Cardiac fibroblast (primary cell): ENCODE results near the gene CRIP1.

Experiments
- DNase-seq, 2 donors: peaks; one replicate each; pipeline versions ENCODE4 v3.0.0 to v3.0.0-alpha.2; 2010; ENCODE audit warnings: low read depth in 2 of 2
- H3K4me3 ChIP-seq, 2 donors: replicated peaks in 1 of 2; 1 replicate in 1 of 2; 2 replicates in 1 of 2; pipeline ENCODE4 v1.5.1; 2011; ENCODE audit warnings: low read depth in 2 of 2, low read length in 2 of 2, mild to moderate bottlenecking in 2 of 2, moderate library complexity in 1 of 2
- CTCF ChIP-seq: IDR thresholded peaks from one replicate; pipeline ENCODE4 v1.5.1; 2011; ENCODE audit warnings: low read depth, mild to moderate bottlenecking, low read length, inconsistent platforms

CRIP1 gene

GRCh38 chr14:105503935-105504692 lies 17.4 kb downstream of the CRIP1 start:
- no peak for DNase-seq
- no peak for TF ChIP-seq CTCF
- no peak overlapping the region for H3K4me3 ChIP-seq

- TF ChIP-seq CTCF: no peak
- H3K4me3 ChIP-seq: no peak overlapping the region
- no peak for DNase-seq
Observed at GRCh38 chr14:105505101-105505500, 18.4 kb downstream of the CRIP1 start.

GRCh38 chr14:105507247-105507646 lies 20.6 kb downstream of the CRIP1 start:
- no peak for TF ChIP-seq CTCF
- no peak overlapping the region for H3K4me3 ChIP-seq
- no peak for DNase-seq

GRCh38 chr14:105508069-105508468 lies 21.4 kb downstream of the CRIP1 start:
- no peak for TF ChIP-seq CTCF
- no peak overlapping the region for H3K4me3 ChIP-seq
- no peak for DNase-seq

- H3K4me3 ChIP-seq: no peak overlapping the region
- no peak for DNase-seq
- no peak for TF ChIP-seq CTCF
Observed at GRCh38 chr14:105508601-105509000, 21.9 kb downstream of the CRIP1 start.

GRCh38 chr14:105517096-105517495 lies 30.4 kb downstream of the CRIP1 start:
- TF ChIP-seq CTCF: no peak
- no peak overlapping the region for H3K4me3 ChIP-seq
- DNase-seq: no peak
